HEK293 (cell line): Measurements from ENCODE around the gene TLR10.

ENCODE experiments used
- CTCF ChIA-PET: fragments of 350-600 bp; formaldehyde crosslinking; extraction: SDS; loops from one replicate; lab custom pipeline; 2021; ENCODE audit warnings: antibody characterized with exemption; lab: Yijun Ruan, JAX
- POLR2A ChIA-PET: fragments of 300-600 bp; formaldehyde crosslinking; extraction: SDS; loops from one replicate; lab custom pipeline; 2020; ENCODE audit warnings: antibody characterized with exemption, inconsistent platforms; lab: Yijun Ruan, JAX
- H3K27ac ChIP-seq: fragments of 200-500 bp; sonication (Bioruptor generic); 2 replicates; pipeline ENCODE4 v1.5.1; 2014; ENCODE audit warnings: low read depth, low read length, control low read depth, inconsistent platforms; ENCODE audit errors: extremely low read depth
- H3K36me3 ChIP-seq, 2 experiments: fragments of 200-500 bp in 1 of 2; sonication (Bioruptor generic) in 1 of 2; 1 replicate in 1 of 2; 2 replicates in 1 of 2; pipeline ENCODE4 v1.5.1; 2014 to 2017; ENCODE audit warnings: inconsistent platforms in 2 of 2, low read length in 2 of 2; ENCODE audit not compliant: control insufficient read depth in 2 of 2, insufficient read depth in 1 of 2
- H3K4me1 ChIP-seq: fragments of 200-500 bp; sonication (Bioruptor generic); 2 replicates; pipeline ENCODE4 v1.5.1; 2014; ENCODE audit warnings: mild to moderate bottlenecking, low read length, inconsistent platforms; ENCODE audit not compliant: control insufficient read depth, insufficient read depth
- H3K4me3 ChIP-seq: 2 replicates; pipeline ENCODE4 v1.5.1; 2011; ENCODE audit warnings: low read depth, mild to moderate bottlenecking, control low read depth, low read length, moderate library complexity
- H3K9me3 ChIP-seq: fragments of 200-500 bp; sonication (Bioruptor generic); 2 replicates; pipeline ENCODE4 v1.5.1; 2014; ENCODE audit warnings: low read depth, low read length, inconsistent platforms; ENCODE audit not compliant: control insufficient read depth, insufficient read depth
- GLI4 ChIP-seq: fragments of 450-650 bp; formaldehyde crosslinking; IDR thresholded peaks from 2 replicates; pipeline ENCODE4 v1.5.1; 2016; ENCODE audit warnings: missing biosample characterization, missing genetic modification characterization
- KLF17 ChIP-seq: fragments of 450-650 bp; formaldehyde crosslinking; IDR thresholded peaks from 2 replicates; pipeline ENCODE4 v1.5.1; 2016; ENCODE audit warnings: missing biosample characterization, missing genetic modification characterization
- KLF9 ChIP-seq: fragments of 450-650 bp; formaldehyde crosslinking; IDR thresholded peaks from 2 replicates; pipeline ENCODE4 v1.5.1; 2016; ENCODE audit warnings: missing biosample characterization, missing genetic modification characterization, low read depth
- OVOL3 ChIP-seq: fragments of 450-650 bp; formaldehyde crosslinking; IDR thresholded peaks from 2 replicates; pipeline ENCODE4 v1.5.1; 2016; ENCODE audit warnings: missing biosample characterization, missing genetic modification characterization
- SETDB1 ChIP-seq: IDR thresholded peaks from one replicate; pipeline ENCODE4 v1.6.1; 2017; ENCODE audit warnings: mild to moderate bottlenecking, low read length, moderate library complexity, mixed read lengths; ENCODE audit not compliant: insufficient read length
- ZBTB21 ChIP-seq: fragments of 450-650 bp; formaldehyde crosslinking; IDR thresholded peaks from 2 replicates; pipeline ENCODE4 v1.5.1; 2017; ENCODE audit warnings: missing biosample characterization, missing genetic modification characterization
- ZBTB7A ChIP-seq: fragments of 450-650 bp; formaldehyde crosslinking; IDR thresholded peaks from 2 replicates; pipeline ENCODE4 v1.5.1; 2016; ENCODE audit warnings: low read depth, missing biosample characterization, missing genetic modification characterization
- ZNF112 ChIP-seq: fragments of 450-650 bp; formaldehyde crosslinking; IDR thresholded peaks from 2 replicates; pipeline ENCODE4 v1.5.0; 2017; ENCODE audit warnings: missing biosample characterization, missing genetic modification characterization
- ZNF121 ChIP-seq: fragments of 450-650 bp; formaldehyde crosslinking; IDR thresholded peaks from 2 replicates; pipeline ENCODE4 v1.5.1; 2016; ENCODE audit warnings: missing biosample characterization, missing genetic modification characterization
- ZNF133 ChIP-seq: fragments of 450-650 bp; formaldehyde crosslinking; IDR thresholded peaks from 2 replicates; pipeline ENCODE4 v1.5.1; 2016; ENCODE audit warnings: missing biosample characterization, missing genetic modification characterization
- ZNF155 ChIP-seq: fragments of 450-650 bp; formaldehyde crosslinking; IDR thresholded peaks from 2 replicates; pipeline ENCODE4 v1.5.1; 2016; ENCODE audit warnings: missing biosample characterization, missing genetic modification characterization
- ZNF23 ChIP-seq: fragments of 450-650 bp; formaldehyde crosslinking; IDR thresholded peaks from 2 replicates; pipeline ENCODE4 v1.5.1; 2016; ENCODE audit warnings: missing biosample characterization, missing genetic modification characterization, borderline replicate concordance
- ZNF394 ChIP-seq: fragments of 450-650 bp; formaldehyde crosslinking; IDR thresholded peaks from 2 replicates; pipeline ENCODE4 v1.5.1; 2016; ENCODE audit warnings: missing biosample characterization, missing genetic modification characterization, mild to moderate bottlenecking, moderate library complexity, borderline replicate concordance
- ZNF514 ChIP-seq: fragments of 450-650 bp; formaldehyde crosslinking; IDR thresholded peaks from 2 replicates; pipeline ENCODE4 v1.5.1; 2016; ENCODE audit warnings: missing biosample characterization, missing genetic modification characterization
- ZNF530 ChIP-seq: fragments of 450-650 bp; formaldehyde crosslinking; IDR thresholded peaks from 2 replicates; pipeline ENCODE4 v1.5.1; 2016; ENCODE audit warnings: low read depth, missing biosample characterization, missing genetic modification characterization
- ZNF558 ChIP-seq: fragments of 450-650 bp; formaldehyde crosslinking; IDR thresholded peaks from 2 replicates; pipeline ENCODE4 v1.5.1; 2016; ENCODE audit warnings: missing biosample characterization, missing genetic modification characterization
- ZNF600 ChIP-seq: fragments of 450-650 bp; formaldehyde crosslinking; IDR thresholded peaks from 2 replicates; pipeline ENCODE4 v1.5.1; 2016; ENCODE audit warnings: missing biosample characterization, missing genetic modification characterization
- ZNF658 ChIP-seq: fragments of 450-650 bp; formaldehyde crosslinking; IDR thresholded peaks from 2 replicates; pipeline ENCODE4; 2016; ENCODE audit warnings: missing biosample characterization, missing genetic modification characterization
- ZNF701 ChIP-seq: fragments of 450-650 bp; formaldehyde crosslinking; IDR thresholded peaks from 2 replicates; pipeline ENCODE4 v1.5.1; 2016; ENCODE audit warnings: missing biosample characterization, missing genetic modification characterization
- ZNF707 ChIP-seq: fragments of 450-650 bp; formaldehyde crosslinking; IDR thresholded peaks from 2 replicates; pipeline ENCODE4 v1.5.1; 2016; ENCODE audit warnings: missing biosample characterization, missing genetic modification characterization
- ZNF792 ChIP-seq: fragments of 450-650 bp; formaldehyde crosslinking; IDR thresholded peaks from 2 replicates; pipeline ENCODE4 v1.5.1; 2016; ENCODE audit warnings: missing biosample characterization, missing genetic modification characterization
- ZSCAN16 ChIP-seq: fragments of 450-650 bp; formaldehyde crosslinking; IDR thresholded peaks from 2 replicates; pipeline ENCODE4 v1.5.1; 2016; ENCODE audit warnings: missing biosample characterization, missing genetic modification characterization
- ZSCAN30 ChIP-seq: fragments of 450-650 bp; IDR thresholded peaks from 2 replicates; pipeline ENCODE4 v1.5.1; 2018; ENCODE audit warnings: missing biosample characterization, mild to moderate bottlenecking, missing genetic modification characterization, moderate library complexity
- ZXDB ChIP-seq: fragments of 450-650 bp; formaldehyde crosslinking; IDR thresholded peaks from 2 replicates; pipeline ENCODE4 v1.5.1; 2016; ENCODE audit warnings: missing biosample characterization, missing genetic modification characterization
- TF ChIP-seq, protein P1 (sequence below): fragments of 450-650 bp; formaldehyde crosslinking; IDR thresholded peaks from 2 replicates; pipeline ENCODE4 v1.5.1; 2016; ENCODE audit warnings: missing biosample characterization, missing genetic modification characterization, low read depth
- TF ChIP-seq, protein P2 (sequence below): fragments of 450-650 bp; formaldehyde crosslinking; IDR thresholded peaks from 2 replicates; pipeline ENCODE4 v1.5.1; 2016; ENCODE audit warnings: missing biosample characterization, missing genetic modification characterization
- TF ChIP-seq, protein P3 (sequence below): fragments of 450-650 bp; formaldehyde crosslinking; IDR thresholded peaks from 2 replicates; pipeline ENCODE4 v1.5.1; 2016; ENCODE audit warnings: missing biosample characterization, missing genetic modification characterization

TLR10 gene

DNA sequence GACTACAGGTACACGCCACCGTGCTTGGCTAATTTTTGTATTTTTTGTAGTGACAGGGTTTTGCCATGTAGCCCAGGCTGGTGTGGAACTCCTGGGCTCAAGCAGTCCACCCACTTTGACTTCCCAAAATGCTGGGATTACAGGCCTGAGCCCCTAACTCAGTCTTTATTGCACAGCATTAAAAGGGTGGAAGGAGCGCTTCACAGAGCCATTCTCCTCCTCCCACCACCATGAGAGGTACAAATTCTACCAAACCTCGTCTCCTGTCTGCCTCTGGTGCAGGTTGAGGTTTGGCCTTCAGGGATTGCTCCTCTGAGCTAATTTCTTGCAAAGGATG, 52.3 kb downstream of the TLR10 start (continued):
- TF ChIP-seq ZNF394 (no peak), OVOL3 (no peak)

GRCh38 chr4:38728631-38729141, 54.1 kb downstream of the TLR10 start:
- CTCF ChIA-PET: interaction anchor here (0.6 to 2.0 kb wide), 4 partner anchors 409 to 1577 kb away, joined by 3 to 10 read pairs (median 4); no protein-coding TSS in a partner anchor
- Histone ChIP-seq H3K27ac (no peak overlapping the region), H3K4me1 (peaks cover 2% of the 10 kb centered on the region; the same call in 1 of the 2 replicates), H3K4me3 (no peak overlapping the region), H3K36me3 (no peaks in the 10 kb centered on the region), H3K9me3 (no peaks in the 10 kb centered on the region)
- TF ChIP-seq ZNF707 (tag by site-specific recombination): no peak
- no peak for TF ChIP-seq ZNF558 (tag by site-specific recombination)
- TF ChIP-seq KLF9: no peak
- no peak for TF ChIP-seq ZNF600
- no peak for TF ChIP-seq ZNF23 (tag by site-specific recombination)
- TF ChIP-seq, protein P1, sequence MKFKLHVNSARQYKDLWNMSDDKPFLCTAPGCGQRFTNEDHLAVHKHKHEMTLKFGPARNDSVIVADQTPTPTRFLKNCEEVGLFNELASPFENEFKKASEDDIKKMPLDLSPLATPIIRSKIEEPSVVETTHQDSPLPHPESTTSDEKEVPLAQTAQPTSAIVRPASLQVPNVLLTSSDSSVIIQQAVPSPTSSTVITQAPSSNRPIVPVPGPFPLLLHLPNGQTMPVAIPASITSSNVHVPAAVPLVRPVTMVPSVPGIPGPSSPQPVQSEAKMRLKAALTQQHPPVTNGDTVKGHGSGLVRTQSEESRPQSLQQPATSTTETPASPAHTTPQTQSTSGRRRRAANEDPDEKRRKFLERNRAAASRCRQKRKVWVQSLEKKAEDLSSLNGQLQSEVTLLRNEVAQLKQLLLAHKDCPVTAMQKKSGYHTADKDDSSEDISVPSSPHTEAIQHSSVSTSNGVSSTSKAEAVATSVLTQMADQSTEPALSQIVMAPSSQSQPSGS (tag by site-specific recombination): no peak
- no peak for TF ChIP-seq ZNF514 (tag by site-specific recombination)
- TF ChIP-seq, protein P2, sequence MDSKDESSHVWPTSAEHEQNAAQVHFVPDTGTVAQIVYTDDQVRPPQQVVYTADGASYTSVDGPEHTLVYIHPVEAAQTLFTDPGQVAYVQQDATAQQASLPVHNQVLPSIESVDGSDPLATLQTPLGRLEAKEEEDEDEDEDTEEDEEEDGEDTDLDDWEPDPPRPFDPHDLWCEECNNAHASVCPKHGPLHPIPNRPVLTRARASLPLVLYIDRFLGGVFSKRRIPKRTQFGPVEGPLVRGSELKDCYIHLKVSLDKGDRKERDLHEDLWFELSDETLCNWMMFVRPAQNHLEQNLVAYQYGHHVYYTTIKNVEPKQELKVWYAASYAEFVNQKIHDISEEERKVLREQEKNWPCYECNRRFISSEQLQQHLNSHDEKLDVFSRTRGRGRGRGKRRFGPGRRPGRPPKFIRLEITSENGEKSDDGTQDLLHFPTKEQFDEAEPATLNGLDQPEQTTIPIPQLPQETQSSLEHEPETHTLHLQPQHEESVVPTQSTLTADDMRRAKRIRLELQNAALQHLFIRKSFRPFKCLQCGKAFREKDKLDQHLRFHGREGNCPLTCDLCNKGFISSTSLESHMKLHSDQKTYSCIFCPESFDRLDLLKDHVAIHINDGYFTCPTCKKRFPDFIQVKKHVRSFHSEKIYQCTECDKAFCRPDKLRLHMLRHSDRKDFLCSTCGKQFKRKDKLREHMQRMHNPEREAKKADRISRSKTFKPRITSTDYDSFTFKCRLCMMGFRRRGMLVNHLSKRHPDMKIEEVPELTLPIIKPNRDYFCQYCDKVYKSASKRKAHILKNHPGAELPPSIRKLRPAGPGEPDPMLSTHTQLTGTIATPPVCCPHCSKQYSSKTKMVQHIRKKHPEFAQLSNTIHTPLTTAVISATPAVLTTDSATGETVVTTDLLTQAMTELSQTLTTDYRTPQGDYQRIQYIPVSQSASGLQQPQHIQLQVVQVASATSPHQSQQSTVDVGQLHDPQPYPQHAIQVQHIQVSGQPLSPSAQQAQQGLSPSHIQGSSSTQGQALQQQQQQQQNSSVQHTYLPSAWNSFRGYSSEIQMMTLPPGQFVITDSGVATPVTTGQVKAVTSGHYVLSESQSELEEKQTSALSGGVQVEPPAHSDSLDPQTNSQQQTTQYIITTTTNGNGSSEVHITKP (tag by site-specific recombination): no peak
- TF ChIP-seq ZNF701: no peak
- TF ChIP-seq ZXDB (tag by site-specific recombination): no peak
- TF ChIP-seq SETDB1: no peak
- TF ChIP-seq ZSCAN16 (tag by site-specific recombination): no peak
- no peak for TF ChIP-seq ZNF121 (tag by site-specific recombination)
- no peak for TF ChIP-seq ZNF112 (tag by site-specific recombination)
- no peak for TF ChIP-seq ZBTB21
- POLR2A ChIA-PET: no interaction called here

DNA sequence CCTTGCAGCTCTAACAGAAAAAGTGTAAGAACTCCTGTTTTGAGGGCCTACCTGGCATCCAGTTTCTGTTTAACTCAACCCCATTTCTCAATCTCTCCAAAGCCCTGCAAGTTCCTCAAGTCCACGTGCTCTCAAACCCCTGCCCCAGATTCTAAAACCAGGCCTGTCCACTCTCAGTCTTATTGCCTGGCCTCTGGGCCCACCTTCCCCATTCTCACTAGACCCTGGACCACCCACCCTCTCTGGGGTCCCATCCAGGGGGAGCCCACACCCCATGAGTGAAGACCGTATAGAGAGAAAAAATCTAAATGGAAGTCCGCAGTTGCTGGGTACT, 58.3 kb downstream of the TLR10 start:
- Histone ChIP-seq H3K9me3 (no peaks in the 10 kb centered on the region), H3K36me3 (no peaks in the 10 kb centered on the region), H3K4me1 (peaks cover 3% of the 10 kb centered on the region; the same call in 1 of the 2 replicates), H3K27ac (no peak overlapping the region), H3K4me3 (no peak overlapping the region)
- POLR2A ChIA-PET: no interaction called here
- CTCF ChIA-PET: no interaction called here
- no peak for TF ChIP-seq ZSCAN30 (tag by site-specific recombination)
- no peak for TF ChIP-seq KLF17
- no peak for TF ChIP-seq SETDB1
- no peak for TF ChIP-seq ZNF658
- TF ChIP-seq ZNF133 (tag by site-specific recombination): no peak
- no peak for TF ChIP-seq ZBTB7A (tag by site-specific recombination)
- TF ChIP-seq, protein P3, sequence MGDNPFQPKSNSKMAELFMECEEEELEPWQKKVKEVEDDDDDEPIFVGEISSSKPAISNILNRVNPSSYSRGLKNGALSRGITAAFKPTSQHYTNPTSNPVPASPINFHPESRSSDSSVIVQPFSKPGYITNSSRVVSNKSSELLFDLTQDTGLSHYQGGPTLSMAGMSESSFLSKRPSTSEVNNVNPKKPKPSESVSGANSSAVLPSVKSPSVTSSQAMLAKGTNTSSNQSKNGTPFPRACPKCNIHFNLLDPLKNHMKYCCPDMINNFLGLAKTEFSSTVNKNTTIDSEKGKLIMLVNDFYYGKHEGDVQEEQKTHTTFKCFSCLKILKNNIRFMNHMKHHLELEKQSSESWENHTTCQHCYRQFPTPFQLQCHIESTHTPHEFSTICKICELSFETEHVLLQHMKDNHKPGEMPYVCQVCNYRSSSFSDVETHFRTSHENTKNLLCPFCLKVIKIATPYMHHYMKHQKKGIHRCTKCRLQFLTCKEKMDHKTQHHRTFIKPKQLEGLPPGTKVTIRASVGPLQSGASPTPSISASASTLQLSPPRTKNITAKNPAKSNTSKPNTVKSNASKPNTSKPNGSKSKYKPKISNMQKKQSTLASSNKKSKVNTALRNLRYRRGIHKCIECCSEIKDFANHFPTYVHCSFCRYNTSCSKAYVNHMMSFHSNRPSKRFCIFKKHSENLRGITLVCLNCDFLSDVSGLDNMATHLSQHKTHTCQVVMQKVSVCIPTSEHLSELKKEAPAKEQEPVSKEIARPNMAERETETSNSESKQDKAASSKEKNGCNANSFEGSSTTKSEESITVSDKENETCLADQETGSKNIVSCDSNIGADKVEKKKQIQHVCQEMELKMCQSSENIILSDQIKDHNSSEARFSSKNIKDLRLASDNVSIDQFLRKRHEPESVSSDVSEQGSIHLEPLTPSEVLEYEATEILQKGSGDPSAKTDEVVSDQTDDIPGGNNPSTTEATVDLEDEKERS (tag by site-specific recombination): no peak
- TF ChIP-seq ZNF792 (tag by site-specific recombination): no peak
- TF ChIP-seq ZNF530 (tag by site-specific recombination): no peak
- no peak for TF ChIP-seq ZNF155
- no peak for TF ChIP-seq GLI4 (tag by site-specific recombination)
